Esophagus (tissue), 2 donors: ENCODE data around the gene MCRIP1. TPM values are rescaled to one million over a fixed set of nuclear protein-coding genes. Genes with fewer than 3 reads are reported as not detected.
A peak's percentile ranks its signal among the peaks of the same experiment; 100 is the strongest.

Source experiments
- H3K27ac ChIP-seq, 2 donors: one replicate each; pipeline ENCODE4 v1.5.1; 2013; ENCODE audit warnings: low read depth in 2 of 2, mild to moderate bottlenecking in 2 of 2, inconsistent platforms in 1 of 2, low read length in 1 of 2, moderate library complexity in 1 of 2
- H3K27me3 ChIP-seq, 2 donors: one replicate each; pipeline ENCODE4 v1.6.1; 2013; ENCODE audit warnings: low read length in 2 of 2, control low read depth in 1 of 2, mild to moderate bottlenecking in 1 of 2; ENCODE audit not compliant: insufficient read depth in 2 of 2, control insufficient read depth in 1 of 2
- H3K36me3 ChIP-seq, 2 donors: one replicate each; pipeline ENCODE4 v1.6.1; 2013; ENCODE audit warnings: low read length in 1 of 2; ENCODE audit not compliant: control insufficient read depth in 2 of 2, insufficient read depth in 2 of 2
- H3K4me1 ChIP-seq, 2 donors: one replicate each; pipeline ENCODE4 v1.6.1; 2013; ENCODE audit warnings: low read length in 1 of 2; ENCODE audit not compliant: control insufficient read depth in 2 of 2, insufficient read depth in 2 of 2
- H3K4me3 ChIP-seq, 2 donors: one replicate each; pipeline ENCODE4 v1.5.1; 2013; ENCODE audit warnings: low read length in 2 of 2, mild to moderate bottlenecking in 2 of 2, low read depth in 1 of 2, moderate library complexity in 1 of 2
- H3K9me3 ChIP-seq, 2 donors: one replicate each; pipeline ENCODE4 v1.6.1; 2013; ENCODE audit warnings: mild to moderate bottlenecking in 2 of 2, low read depth in 1 of 2, low read length in 1 of 2, moderate library complexity in 1 of 2; ENCODE audit not compliant: control insufficient read depth in 2 of 2, insufficient read depth in 1 of 2
- WGBS, 2 donors: extraction: QIAGEN DNeasy Blood & Tissue Kit; methylation state at CpG; one replicate each; pipeline ENCODE4 v1.1.7; 2013; 5-methylcytosine and 5-hydroxymethylcytosine counted together
- polyA plus RNA-seq, 2 donors: library from polyadenylated mRNA; stranded (reverse); fragments of 200-250 nt; gene quantifications; one replicate each; pipeline ENCODE4 v1.2.3, GENCODE V29; 2013
- donor health status: healthy with polysubstance abuse.
- donor health status: Bipolar disorder and iron deficiency.

The MCRIP1 gene
- polyA plus RNA-seq, 2 donors, result 24.7 to 32.3 TPM

- WGBS, 2 donors, result 83 to 84% methylated on average over 24 of the region's 24 CpGs
- Histone ChIP-seq H3K27me3 (no peaks in the 10 kb centered on the region), H3K27ac (peak overlapping the region; percentile 28 to 47), H3K4me3 (no peak overlapping the region), H3K9me3 (no peaks in the 10 kb centered on the region), H3K4me1 (peaks cover 0 to 4% of the 10 kb centered on the region in 2 donors), H3K36me3 (peaks cover 27 to 61% of the 10 kb centered on the region in 2 donors)
Observed at GRCh38 chr17:81846743-81847689, 13.9 kb upstream of the MCRIP1 start.

- Histone ChIP-seq H3K9me3 (no peaks in the 10 kb centered on the region), H3K27me3 (no peaks in the 10 kb centered on the region), H3K4me1 (peaks cover 0 to 10% of the 10 kb centered on the region in 2 donors), H3K4me3 (no peak overlapping the region), H3K36me3 (peaks cover 27 to 53% of the 10 kb centered on the region in 2 donors), H3K27ac (peak overlapping the region in 1 of 2 donors; percentile 48)
- WGBS, 2 donors, result 88 to 91% methylated on average over 30 to 38 of the region's 38 CpGs
Observed at GRCh38 chr17:81845881-81846742, 13.0 kb upstream of the MCRIP1 start.

DNA sequence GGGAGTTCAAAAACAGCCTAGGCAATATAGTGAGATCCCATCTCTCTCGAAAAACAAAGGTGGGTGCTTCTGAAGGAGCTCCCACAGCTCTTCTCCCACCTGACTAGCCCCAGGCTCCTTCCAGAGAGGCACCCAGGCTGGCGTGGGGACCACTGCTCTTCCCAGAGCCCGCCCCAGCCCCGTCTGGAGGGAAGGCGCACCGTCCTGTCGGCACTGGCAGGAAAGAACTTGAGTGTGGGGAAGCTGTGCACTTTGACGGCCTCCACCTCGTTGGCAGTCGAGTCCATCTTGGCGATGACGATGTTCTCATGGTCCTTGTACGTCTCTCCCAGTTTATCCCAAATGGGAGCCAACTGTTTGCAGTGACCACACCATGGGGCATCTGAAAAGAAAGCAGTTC, 12.3 kb upstream of the MCRIP1 start:
- Histone ChIP-seq H3K4me3 (no peak overlapping the region), H3K27me3 (no peaks in the 10 kb centered on the region), H3K4me1 (peaks cover 0 to 12% of the 10 kb centered on the region in 2 donors), H3K9me3 (no peaks in the 10 kb centered on the region), H3K36me3 (peaks cover 27 to 52% of the 10 kb centered on the region in 2 donors), H3K27ac (peak overlapping the region in 1 of 2 donors; percentile 14)
- 89 to 92% methylated on average over 13 of the region's 13 CpGs for WGBS, 2 donors

- Histone ChIP-seq H3K27me3 (no peaks in the 10 kb centered on the region), H3K36me3 (peaks cover 27 to 52% of the 10 kb centered on the region in 2 donors), H3K4me3 (no peak overlapping the region), H3K27ac (no peak overlapping the region), H3K4me1 (peaks cover 0 to 12% of the 10 kb centered on the region in 2 donors), H3K9me3 (no peaks in the 10 kb centered on the region)
- 81 to 83% methylated on average over 13 of the region's 13 CpGs for WGBS, 2 donors
Observed at GRCh38 chr17:81844887-81845286, 11.8 kb upstream of the MCRIP1 start.

GRCh38 chr17:81844327-81844851, 11.3 kb upstream of the MCRIP1 start:
- H3K4me3 ChIP-seq, result no peak overlapping the region

DNA sequence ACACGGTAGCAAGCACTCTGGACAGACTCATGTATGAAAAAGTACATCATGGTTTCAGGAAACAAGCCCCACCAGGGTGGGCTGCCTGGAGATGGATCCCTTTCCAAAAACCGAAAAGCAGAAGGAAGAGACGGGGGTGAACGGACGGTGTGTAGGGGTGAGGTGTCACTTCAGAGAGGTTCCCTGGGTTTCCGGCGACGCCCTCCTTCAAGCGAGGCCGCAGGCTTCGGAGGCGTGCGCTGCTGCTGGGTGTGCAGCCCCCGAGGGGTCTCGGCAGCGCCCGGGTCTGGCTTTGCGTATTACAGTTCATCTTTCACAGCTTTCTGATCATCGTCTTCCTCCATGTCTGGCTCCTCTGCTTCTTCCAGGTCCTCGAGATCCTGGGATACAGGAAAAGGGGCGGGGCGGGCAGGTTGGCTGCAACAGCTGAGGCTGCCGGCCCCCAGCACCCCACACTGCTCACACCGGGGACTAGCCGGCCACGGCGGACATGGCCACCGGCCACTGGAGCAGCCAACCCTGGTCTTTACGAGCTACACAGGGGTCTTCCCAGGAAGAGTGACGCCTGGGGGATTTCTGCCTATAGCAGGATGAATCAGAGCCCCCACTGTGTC, 10.7 kb upstream of the MCRIP1 start:
- WGBS, 2 donors, result 88 to 91% methylated on average over 30 of the region's 30 CpGs
- H3K4me3 ChIP-seq, result no peak overlapping the region
- H3K36me3 ChIP-seq, result peaks cover 27 to 50% of the 10 kb centered on the region in 2 donors
- H3K4me1 ChIP-seq, result peaks cover 2 to 12% of the 10 kb centered on the region in 2 donors
- H3K27me3 ChIP-seq, result no peaks in the 10 kb centered on the region
- H3K9me3 ChIP-seq, result no peaks in the 10 kb centered on the region
- peak overlapping the region in 1 of 2 donors; percentile 69 for H3K27ac ChIP-seq

More at GRCh38 chr17:81844327-81844851, 11.3 kb upstream of the MCRIP1 start:
- 90 to 92% methylated on average over 14 of the region's 14 CpGs for WGBS, 2 donors
- Histone ChIP-seq H3K4me1 (peaks cover 0 to 12% of the 10 kb centered on the region in 2 donors), H3K36me3 (peaks cover 27 to 52% of the 10 kb centered on the region in 2 donors), H3K27me3 (no peaks in the 10 kb centered on the region), H3K9me3 (no peaks in the 10 kb centered on the region), H3K27ac (peak overlapping the region in 1 of 2 donors; percentile 11)

DNA sequence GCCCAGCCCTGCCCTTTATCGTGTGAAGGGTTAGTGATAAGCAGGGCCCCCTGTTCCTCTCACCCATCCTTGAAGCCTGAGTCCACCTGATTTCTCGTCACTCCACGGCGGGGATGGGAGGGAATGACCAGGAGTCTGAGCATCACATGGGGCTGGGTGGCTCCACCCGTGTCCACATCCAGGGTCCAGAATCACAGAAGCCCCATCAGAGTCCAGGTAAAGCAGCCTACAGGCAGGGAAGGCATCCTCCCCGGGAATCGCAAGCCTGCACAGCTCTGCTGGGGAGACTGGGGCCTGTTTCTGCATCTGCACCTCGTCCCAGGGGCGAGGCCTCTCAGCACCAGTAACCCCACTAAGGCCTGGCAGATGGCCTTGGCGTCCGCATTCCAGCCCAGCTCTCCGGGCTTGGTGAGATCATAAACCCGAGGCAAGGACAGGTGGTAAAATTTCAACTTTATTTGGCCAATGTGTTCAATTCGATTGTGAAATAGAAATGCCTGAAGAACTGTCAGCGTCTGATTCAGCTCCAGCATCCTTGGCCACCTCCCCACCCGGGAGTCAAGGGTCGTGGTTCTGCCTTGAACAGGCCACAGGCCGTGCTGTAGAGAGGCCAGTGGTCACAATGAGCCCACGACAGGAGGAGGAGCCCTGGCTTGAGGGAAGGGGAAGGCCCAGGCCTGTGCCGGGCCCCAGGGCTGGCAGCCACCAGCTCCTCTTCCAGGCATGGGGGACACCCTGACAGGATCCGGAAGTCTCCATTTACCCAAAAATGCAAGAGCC, 9.8 kb upstream of the MCRIP1 start:
- H3K4me1 ChIP-seq, result peaks cover 2 to 12% of the 10 kb centered on the region in 2 donors
- peaks cover 27 to 50% of the 10 kb centered on the region in 2 donors for H3K36me3 ChIP-seq
- no peaks in the 10 kb centered on the region for H3K9me3 ChIP-seq
- no peaks in the 10 kb centered on the region for H3K27me3 ChIP-seq
- H3K4me3 ChIP-seq, result no peak overlapping the region
- 55 to 57% methylated on average over 21 of the region's 21 CpGs for WGBS, 2 donors
- H3K27ac ChIP-seq, result peak overlapping the region; percentile 69 to 90

DNA sequence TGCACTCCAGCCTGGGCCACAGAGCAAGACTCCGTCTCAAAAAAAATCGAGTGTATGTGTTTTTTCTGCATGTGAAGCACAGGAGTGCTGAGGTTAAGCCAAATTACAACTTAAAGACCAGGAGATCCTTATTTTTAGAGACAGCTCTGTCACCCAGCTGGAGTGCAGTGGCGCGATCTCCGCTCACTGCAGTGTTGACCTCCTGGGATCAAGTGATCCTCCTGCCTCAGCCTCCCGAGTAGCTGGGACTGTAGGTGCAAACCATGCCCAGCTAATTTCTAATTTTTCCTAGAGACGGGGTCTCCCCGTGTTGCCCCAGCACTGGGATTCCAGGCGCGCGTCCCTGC, 9.3 kb upstream of the MCRIP1 start:
- no peaks in the 10 kb centered on the region for H3K9me3 ChIP-seq
- peak overlapping the region; percentile 69 to 90 for H3K27ac ChIP-seq
- H3K4me1 ChIP-seq, result peaks cover 2 to 12% of the 10 kb centered on the region in 2 donors
- no peaks in the 10 kb centered on the region for H3K27me3 ChIP-seq
- 82 to 87% methylated on average over 11 of the region's 11 CpGs for WGBS, 2 donors
- no peak overlapping the region for H3K4me3 ChIP-seq
- peaks cover 27 to 49% of the 10 kb centered on the region in 2 donors for H3K36me3 ChIP-seq
